ENCODE results near the gene ZNF74.
"Not testable (repeated sequence)": the region's sequence is repeated elsewhere in the genome, so short reads cannot be mapped to it uniquely, and the experiment has no call there.

The ZNF74 gene

DNA sequence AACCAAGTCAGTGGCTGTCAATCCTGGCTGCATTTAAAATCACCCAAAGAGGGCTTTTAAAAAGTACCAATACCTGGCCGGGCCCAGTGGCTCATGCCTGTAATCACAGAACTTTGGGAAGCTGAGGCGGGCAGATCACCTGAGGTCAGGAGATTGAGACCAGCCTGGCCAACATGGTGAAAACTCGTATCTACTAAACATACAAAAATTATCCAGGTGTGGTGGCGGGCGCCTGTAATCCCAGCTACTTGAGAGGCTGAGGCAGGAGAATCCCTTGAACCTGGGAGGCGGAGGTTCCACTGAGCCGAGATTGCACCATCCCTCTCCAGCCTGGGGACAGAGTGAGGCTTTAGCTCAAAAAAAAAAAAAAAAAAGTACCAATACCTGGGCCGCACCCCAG is 17.7 kb upstream of the ZNF74 start:
- DNase-seq (ENCODE audit: low read depth): not testable (repeated sequence)

GRCh38 chr22:20376983-20377382 is 17.0 kb upstream of the ZNF74 start:
- DNase-seq (ENCODE audit: low read depth): not testable (repeated sequence)

DNA sequence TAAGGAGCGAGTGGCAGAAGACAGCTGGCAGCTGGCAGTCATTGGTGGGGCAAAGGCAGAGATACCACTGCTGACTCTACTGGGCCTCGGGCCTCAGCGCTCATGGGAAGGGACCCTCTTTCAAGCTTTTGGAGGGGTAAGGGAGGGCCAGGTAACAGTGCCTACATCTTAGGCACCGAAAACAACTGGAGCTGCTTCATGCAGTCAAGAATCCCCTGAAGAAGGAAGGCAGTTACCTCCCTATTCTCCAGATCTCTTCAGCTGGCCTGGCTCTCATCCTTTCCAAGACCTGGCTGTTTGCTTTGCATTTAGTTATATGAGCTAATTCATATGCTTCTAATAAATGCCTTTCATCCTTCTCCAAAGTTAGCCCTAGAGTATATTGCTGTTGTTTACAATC is 15.8 kb upstream of the ZNF74 start:
- no peak for DNase-seq (ENCODE audit: low read depth)

DNA sequence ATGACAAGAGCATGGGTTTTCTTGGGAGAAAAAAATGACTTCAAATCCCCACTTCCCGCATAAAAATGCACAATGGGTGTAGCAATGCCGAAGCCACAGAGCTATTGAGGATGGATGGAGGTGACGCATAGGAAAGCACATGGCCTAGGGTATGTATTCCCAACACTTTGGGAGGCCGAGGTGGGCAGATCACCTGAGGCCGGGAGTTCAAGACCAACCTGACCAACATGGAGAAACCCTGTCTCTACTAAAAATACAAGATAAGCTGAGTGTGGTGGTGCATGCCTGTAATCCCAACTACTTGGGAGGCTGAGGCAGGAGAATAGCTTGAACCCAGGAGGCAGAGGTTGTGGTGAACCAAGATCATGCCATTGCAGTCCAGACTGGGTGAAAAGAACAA is 15.3 kb upstream of the ZNF74 start:
- DNase-seq (ENCODE audit: low read depth): not testable (repeated sequence)

- DNase-seq (ENCODE audit: low read depth): no peak
Measured at GRCh38 chr22:20380486-20380885, 13.5 kb upstream of the ZNF74 start.

- no peak for DNase-seq (ENCODE audit: low read depth)
Measured at GRCh38 chr22:20383538-20383937, 10.4 kb upstream of the ZNF74 start.

- no peak for DNase-seq (ENCODE audit: low read depth)
Measured at GRCh38 chr22:20384171-20384570, 9.8 kb upstream of the ZNF74 start.

- no peak for DNase-seq (ENCODE audit: low read depth)
Measured at GRCh38 chr22:20384865-20385264, 9.1 kb upstream of the ZNF74 start.

GRCh38 chr22:20386336-20386735 is 7.6 kb upstream of the ZNF74 start:
- no peak for DNase-seq (ENCODE audit: low read depth)

DNA sequence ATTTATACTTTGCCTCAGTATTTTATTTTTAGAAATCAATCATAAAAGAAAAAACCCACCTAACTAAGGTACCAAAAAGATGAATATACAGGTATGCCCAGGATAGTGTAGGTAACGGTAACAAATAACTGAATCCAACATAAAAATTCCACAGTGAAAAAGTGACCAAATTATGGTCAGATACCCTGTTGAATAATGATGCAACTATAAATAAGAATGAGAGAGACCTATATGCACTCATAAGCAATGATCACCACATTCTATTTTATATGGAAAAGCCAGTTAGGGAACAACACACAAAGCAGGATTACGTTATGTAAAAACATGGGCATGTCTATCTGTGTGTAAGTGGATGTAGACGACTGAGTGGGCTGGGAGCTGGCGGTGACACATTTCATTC is 7.0 kb upstream of the ZNF74 start:
- no peak for DNase-seq (ENCODE audit: low read depth)

GRCh38 chr22:20388200-20388599 is 5.8 kb upstream of the ZNF74 start:
- no peak for DNase-seq (ENCODE audit: low read depth)

- no peak for DNase-seq (ENCODE audit: low read depth)
Measured at GRCh38 chr22:20389288-20389687, 4.7 kb upstream of the ZNF74 start.

DNA sequence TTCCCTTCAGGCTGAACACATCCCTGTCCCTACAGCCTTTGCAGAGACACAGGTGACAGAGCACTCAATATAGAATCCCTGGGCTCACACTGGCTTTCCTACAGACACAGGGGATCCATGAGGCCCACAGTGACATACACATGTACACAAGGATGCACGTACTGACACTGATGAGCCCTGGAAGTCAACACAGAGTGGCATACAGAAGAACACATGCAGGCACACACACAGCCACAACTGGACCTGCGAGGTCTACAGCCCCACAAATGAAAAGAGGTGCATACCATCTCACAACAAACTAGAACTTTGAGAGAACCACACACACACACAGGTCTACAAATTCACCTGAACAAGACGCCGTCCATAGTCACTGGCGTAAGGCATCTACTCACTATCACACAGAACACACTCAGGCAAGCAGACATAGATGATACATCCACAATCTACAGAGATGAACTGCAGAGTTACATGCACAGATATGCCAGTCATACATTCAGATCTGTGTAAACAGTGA is 3.5 kb upstream of the ZNF74 start:
- no peak for DNase-seq (ENCODE audit: low read depth)

DNA sequence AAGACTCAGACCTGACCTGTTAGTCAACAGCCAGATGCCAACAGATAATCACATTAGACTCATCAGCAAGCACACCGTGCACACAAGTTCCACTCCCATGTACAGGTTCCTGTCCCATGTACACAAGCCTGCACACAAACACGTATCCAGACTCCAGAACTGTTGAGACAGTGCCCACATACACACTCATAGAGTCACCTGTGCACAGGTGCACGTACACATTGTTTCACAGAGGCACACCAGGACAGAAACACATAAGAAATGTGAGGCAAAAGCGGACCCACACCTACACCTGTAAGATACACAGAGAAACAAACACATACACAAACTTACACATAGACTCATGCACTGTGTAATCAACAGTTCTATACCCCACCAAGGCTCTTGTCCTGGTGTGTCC is 2.7 kb upstream of the ZNF74 start:
- no peak for DNase-seq (ENCODE audit: low read depth)

- not testable (repeated sequence) for DNase-seq (ENCODE audit: low read depth)
Measured at GRCh38 chr22:20392365-20392881, 1.5 kb upstream of the ZNF74 start.

- no peak for DNase-seq (ENCODE audit: low read depth)
Measured at GRCh38 chr22:20392983-20393704, 807 bp upstream of the ZNF74 start.

DNA sequence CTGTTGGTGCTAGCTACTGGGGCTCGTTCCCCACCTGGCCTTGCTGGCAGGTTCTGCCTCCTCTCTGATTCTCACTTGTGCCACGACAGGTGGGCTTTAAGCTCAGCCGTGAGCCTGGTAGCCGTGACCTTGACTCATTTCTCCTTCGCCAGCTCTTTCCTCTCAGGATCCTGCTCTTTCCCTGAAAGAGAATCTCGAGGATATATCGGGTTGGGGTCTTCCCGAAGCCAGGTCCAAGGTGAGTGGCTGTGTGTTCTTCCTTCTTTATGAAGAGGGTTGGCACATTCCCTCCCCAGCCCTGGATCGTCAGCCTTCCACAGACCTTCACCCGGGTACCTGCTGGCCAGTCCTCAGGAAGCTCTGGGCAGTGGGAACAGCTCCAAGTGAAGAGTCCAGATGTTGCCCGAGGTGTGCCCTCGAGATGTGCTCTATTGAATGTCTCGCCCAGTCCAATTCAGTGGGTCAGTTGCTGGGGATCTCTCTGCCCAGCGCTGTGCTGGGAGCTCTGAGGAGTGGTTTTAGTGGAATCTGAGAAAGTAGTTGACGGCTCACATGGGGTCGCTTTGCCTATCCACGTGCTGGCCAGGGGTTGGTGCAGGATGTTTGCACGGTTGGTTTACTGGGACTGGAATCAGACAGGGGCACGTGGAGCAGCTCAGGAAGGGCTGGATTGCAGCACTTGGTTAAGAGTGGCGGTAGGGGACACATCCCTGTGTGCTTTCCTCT is 1.4 kb downstream of the ZNF74 start:
- DNase-seq (ENCODE audit: low read depth): no peak

DNA sequence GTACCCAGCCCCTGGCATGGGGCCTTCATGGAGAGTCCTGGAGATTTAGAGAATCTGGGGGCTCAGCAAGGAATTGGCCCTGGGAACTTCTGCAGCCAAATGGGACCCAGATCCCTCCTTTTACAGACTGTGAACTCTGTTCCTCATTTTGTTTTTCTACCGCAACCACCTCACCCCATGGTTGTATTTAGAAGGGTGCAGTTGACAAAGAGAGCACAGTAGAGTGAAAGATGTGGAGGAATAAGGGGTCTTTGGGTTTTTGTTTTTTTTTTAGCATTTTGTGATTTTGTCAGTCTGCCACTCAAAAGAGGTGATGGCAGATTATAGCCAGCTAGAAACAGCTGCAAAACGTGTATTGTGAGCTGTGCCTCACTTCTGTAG is 1.9 kb downstream of the ZNF74 start:
- no peak for DNase-seq (ENCODE audit: low read depth)

- no peak for DNase-seq (ENCODE audit: low read depth)
Measured at GRCh38 chr22:20396639-20397038, 2.7 kb downstream of the ZNF74 start.

- DNase-seq (ENCODE audit: low read depth): no peak
Measured at GRCh38 chr22:20397498-20397897, 3.5 kb downstream of the ZNF74 start.

- no peak for DNase-seq (ENCODE audit: low read depth)
Measured at GRCh38 chr22:20398420-20398819, 4.5 kb downstream of the ZNF74 start.

GRCh38 chr22:20399866-20400605 is 6.1 kb downstream of the ZNF74 start:
- DNase-seq (ENCODE audit: low read depth): no peak
